HCT116 (cell line): ENCODE measurements around the gene RHBDL3.

Experiments used
- CEBPB ChIP-seq: IDR thresholded peaks from 2 replicates; pipeline ENCODE4 v1.6.1; 2012; ENCODE audit warnings: low read depth
- CTCF ChIP-seq, 3 experiments: fragments of 200-600 bp in 1 of 3; sonication (generic) in 1 of 3; IDR thresholded peaks in 2 of 3; conservative IDR thresholded peaks in 1 of 3; 2 replicates each; pipeline ENCODE4 v1.5.1; 2012 to 2017; ENCODE audit warnings: low read depth in 2 of 3, low read length in 2 of 3, antibody characterized with exemption in 1 of 3, borderline replicate concordance in 1 of 3, control low read depth in 1 of 3, mild to moderate bottlenecking in 1 of 3, mixed read lengths in 1 of 3, mixed run types in 1 of 3, moderate library complexity in 1 of 3; ENCODE audit not compliant: insufficient read depth in 1 of 3
- EZH2 ChIP-seq: fragments of 200-600 bp; sonication (generic); IDR thresholded peaks from 2 replicates; pipeline ENCODE4 v1.6.1; 2017; ENCODE audit warnings: antibody characterized with exemption, mixed run types
- EZH2phosphoT487 ChIP-seq: fragments of 200-600 bp; IDR thresholded peaks from 2 replicates; pipeline ENCODE4 v1.6.1; 2018; ENCODE audit warnings: antibody characterized with exemption, borderline replicate concordance
- FOSL1 ChIP-seq: IDR thresholded peaks from 2 replicates; pipeline ENCODE4 v1.6.1; 2012; ENCODE audit warnings: low read depth
- POLR2A ChIP-seq: IDR thresholded peaks from 2 replicates; pipeline ENCODE4 v1.7.0; 2011; ENCODE audit warnings: borderline replicate concordance; ENCODE audit not compliant: insufficient read depth, insufficient read length; ENCODE audit errors: extremely low read depth
- POLR2AphosphoS5 ChIP-seq: IDR thresholded peaks from 2 replicates; pipeline ENCODE4 v1.6.1; 2011; ENCODE audit warnings: mild to moderate bottlenecking, low read depth, low read length, moderate library complexity
- RAD21 ChIP-seq: IDR thresholded peaks from 2 replicates; pipeline ENCODE4 v1.6.1; 2012; ENCODE audit warnings: low read depth, mild to moderate bottlenecking
- REST ChIP-seq: IDR thresholded peaks from 2 replicates; pipeline ENCODE4 v1.6.1; 2012; ENCODE audit warnings: low read depth
- YY1 ChIP-seq: IDR thresholded peaks from 2 replicates; pipeline ENCODE4 v1.6.1; 2011; ENCODE audit warnings: low read length, low read depth, moderate library complexity, mild to moderate bottlenecking; ENCODE audit not compliant: insufficient replicate concordance; ENCODE audit errors: extremely low read depth
- ZFX ChIP-seq: fragments of 450-650 bp; IDR thresholded peaks from 2 replicates; pipeline ENCODE4 v1.6.1; 2017
- ZNF274 ChIP-seq: fragments of 200-500 bp; sonication (Bioruptor generic); IDR thresholded peaks from 2 replicates; pipeline ENCODE4 v1.6.1; 2014; ENCODE audit warnings: mild to moderate bottlenecking, low read depth, low read length, inconsistent platforms
- TF ChIP-seq, protein P1 (sequence below): IDR thresholded peaks from 2 replicates; pipeline ENCODE4 v1.6.1; 2011; ENCODE audit warnings: mild to moderate bottlenecking, low read length, moderate library complexity; ENCODE audit not compliant: insufficient replicate concordance; ENCODE audit errors: extremely low read depth
- TF ChIP-seq, protein P2 (sequence below): IDR thresholded peaks from 2 replicates; pipeline ENCODE4 v1.6.1; 2012

DNA sequence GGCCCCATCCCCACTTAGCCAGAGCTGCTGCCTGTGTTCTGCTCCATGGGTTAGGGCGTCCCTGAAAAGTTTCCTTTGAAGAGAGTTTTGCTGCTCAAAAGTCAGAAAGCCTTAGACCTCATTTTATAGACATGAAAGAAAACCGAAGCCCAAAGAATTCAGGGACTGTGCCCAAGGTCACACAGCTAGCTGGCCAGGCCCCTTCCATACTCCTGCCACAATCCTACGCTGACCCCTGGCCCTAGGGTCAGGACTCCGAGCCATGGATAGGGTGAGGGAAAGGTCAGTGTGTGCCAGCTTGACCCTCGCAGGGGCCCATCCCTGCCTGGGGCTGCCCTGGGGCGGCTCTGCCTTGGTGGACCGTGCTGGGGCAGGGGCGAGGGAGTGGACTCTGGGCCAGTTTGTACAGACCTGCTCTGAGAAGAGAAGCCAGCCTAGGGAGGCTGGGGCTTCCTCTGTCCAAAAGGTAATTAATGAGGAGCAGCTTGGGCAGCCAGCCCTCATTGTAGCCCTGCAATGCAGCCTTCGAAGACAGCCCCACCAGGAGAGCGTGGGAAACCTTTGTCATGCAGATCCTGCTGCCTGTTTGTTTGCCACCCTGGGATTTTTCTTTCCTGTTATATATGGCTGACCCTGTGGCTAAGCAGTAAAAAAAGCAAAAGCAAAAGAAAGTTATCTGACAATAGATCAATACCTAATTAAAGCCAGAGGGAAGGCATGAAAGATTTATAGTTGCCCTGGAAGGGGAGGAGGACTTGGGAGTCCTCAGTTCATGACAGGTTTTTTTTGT is 37.4 kb downstream of the RHBDL3 start:
- no peak for TF ChIP-seq ZFX
- TF ChIP-seq CTCF (IDR thresholded peaks at IDR 0.05 in 2 of 3, conservative IDR thresholded peaks at IDR 0.05 in 1 of 3; ENCODE audit: borderline replicate concordance in 1 of 3, insufficient read depth in 1 of 3, low read depth in 2 of 3, low read length in 2 of 3), result no peak
- no peak for TF ChIP-seq POLR2A
- TF ChIP-seq CEBPB, result no peak
- no peak for TF ChIP-seq ZNF274
- no peak for TF ChIP-seq EZH2
- TF ChIP-seq, protein P1, sequence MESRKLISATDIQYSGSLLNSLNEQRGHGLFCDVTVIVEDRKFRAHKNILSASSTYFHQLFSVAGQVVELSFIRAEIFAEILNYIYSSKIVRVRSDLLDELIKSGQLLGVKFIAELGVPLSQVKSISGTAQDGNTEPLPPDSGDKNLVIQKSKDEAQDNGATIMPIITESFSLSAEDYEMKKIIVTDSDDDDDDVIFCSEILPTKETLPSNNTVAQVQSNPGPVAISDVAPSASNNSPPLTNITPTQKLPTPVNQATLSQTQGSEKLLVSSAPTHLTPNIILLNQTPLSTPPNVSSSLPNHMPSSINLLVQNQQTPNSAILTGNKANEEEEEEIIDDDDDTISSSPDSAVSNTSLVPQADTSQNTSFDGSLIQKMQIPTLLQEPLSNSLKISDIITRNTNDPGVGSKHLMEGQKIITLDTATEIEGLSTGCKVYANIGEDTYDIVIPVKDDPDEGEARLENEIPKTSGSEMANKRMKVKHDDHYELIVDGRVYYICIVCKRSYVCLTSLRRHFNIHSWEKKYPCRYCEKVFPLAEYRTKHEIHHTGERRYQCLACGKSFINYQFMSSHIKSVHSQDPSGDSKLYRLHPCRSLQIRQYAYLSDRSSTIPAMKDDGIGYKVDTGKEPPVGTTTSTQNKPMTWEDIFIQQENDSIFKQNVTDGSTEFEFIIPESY, result no peak
- no peak for TF ChIP-seq YY1
- no peak for TF ChIP-seq POLR2AphosphoS5
- no peak for TF ChIP-seq RAD21
- TF ChIP-seq FOSL1, result no peak
- no peak for TF ChIP-seq EZH2phosphoT487
- no peak for TF ChIP-seq REST
- TF ChIP-seq, protein P2, sequence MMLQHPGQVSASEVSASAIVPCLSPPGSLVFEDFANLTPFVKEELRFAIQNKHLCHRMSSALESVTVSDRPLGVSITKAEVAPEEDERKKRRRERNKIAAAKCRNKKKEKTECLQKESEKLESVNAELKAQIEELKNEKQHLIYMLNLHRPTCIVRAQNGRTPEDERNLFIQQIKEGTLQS, result no peak
